Cardiac muscle cell (in vitro differentiated cells and primary cell): ENCODE data around the gene ANKRD53. TPM values are rescaled to one million over a fixed set of nuclear protein-coding genes. Genes with fewer than 3 reads are reported as not detected.

Experiments
- DNase-seq, 2 donors: peaks; one replicate each; pipeline versions ENCODE4 v3.0.0 to v3.0.0-alpha.2; 2010 to 2017; ENCODE audit warnings: low read depth in 1 of 2, low spot score in 1 of 2
- H3K27ac ChIP-seq: fragments of 200-600 bp; sonication (generic); 2 replicates; pipeline ENCODE4 v1.5.1; 2016
- H3K27me3 ChIP-seq: fragments of 200-600 bp; sonication (generic); 2 replicates; pipeline ENCODE4 v1.6.0; 2016; ENCODE audit warnings: control low read depth
- H3K36me3 ChIP-seq: fragments of 200-600 bp; sonication (generic); 2 replicates; pipeline ENCODE4 v1.5.1; 2016; ENCODE audit warnings: control low read depth
- H3K4me1 ChIP-seq: fragments of 200-600 bp; sonication (generic); 2 replicates; pipeline ENCODE4 v1.8.1; 2017; ENCODE audit warnings: low read depth, mild to moderate bottlenecking, mixed run types
- H3K4me3 ChIP-seq: fragments of 200-600 bp; sonication (generic); 2 replicates; pipeline ENCODE4 v1.5.1; 2016; ENCODE audit warnings: mild to moderate bottlenecking
- H3K9me3 ChIP-seq: fragments of 200-600 bp; sonication (generic); 2 replicates; pipeline ENCODE4 v1.5.1; 2017; ENCODE audit warnings: low read depth, mild to moderate bottlenecking, control low read depth
- polyA plus RNA-seq: library from polyadenylated mRNA; unstranded; fragments of >200 nt; fragmentation: Nextera tagmentation; extraction: Ambion mirVana; gene quantifications from 2 replicates; pipeline ENCODE4 v1.2.1, GENCODE V29; 2016
- total RNA-seq: library from RNA; depleted of rRNA; stranded (reverse); fragments of >200 nt; gene quantifications from 2 replicates; pipeline ENCODE4 v1.2.3, GENCODE V29; 2016
- TF ChIP-seq, protein P1 (sequence below): IDR thresholded peaks from 2 replicates; pipeline ENCODE4 v1.5.1; 2012; ENCODE audit warnings: low read depth, mild to moderate bottlenecking, low read length

Gene ANKRD53
- total and polyA plus RNA-seq, 2 experiments from 2014 or later: 0.92 to 0.99 TPM

GRCh38 chr2:70935468-70936164, 42.8 kb upstream of the ANKRD53 start, which contains the start of gene ATP6V1B1:
ATP6V1B1 (plus strand) TSS chr2:70935900; CDS start chr2:70935955, 55 bp downstream.
- H3K9me3 ChIP-seq: no peaks in the 10 kb centered on the region
- DNase-seq: peak in 1 of 2 donors; percentile 37
- TF ChIP-seq, protein P1, sequence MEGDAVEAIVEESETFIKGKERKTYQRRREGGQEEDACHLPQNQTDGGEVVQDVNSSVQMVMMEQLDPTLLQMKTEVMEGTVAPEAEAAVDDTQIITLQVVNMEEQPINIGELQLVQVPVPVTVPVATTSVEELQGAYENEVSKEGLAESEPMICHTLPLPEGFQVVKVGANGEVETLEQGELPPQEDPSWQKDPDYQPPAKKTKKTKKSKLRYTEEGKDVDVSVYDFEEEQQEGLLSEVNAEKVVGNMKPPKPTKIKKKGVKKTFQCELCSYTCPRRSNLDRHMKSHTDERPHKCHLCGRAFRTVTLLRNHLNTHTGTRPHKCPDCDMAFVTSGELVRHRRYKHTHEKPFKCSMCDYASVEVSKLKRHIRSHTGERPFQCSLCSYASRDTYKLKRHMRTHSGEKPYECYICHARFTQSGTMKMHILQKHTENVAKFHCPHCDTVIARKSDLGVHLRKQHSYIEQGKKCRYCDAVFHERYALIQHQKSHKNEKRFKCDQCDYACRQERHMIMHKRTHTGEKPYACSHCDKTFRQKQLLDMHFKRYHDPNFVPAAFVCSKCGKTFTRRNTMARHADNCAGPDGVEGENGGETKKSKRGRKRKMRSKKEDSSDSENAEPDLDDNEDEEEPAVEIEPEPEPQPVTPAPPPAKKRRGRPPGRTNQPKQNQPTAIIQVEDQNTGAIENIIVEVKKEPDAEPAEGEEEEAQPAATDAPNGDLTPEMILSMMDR: no peak
- no peak within 1 kb of the TSS for H3K4me3 ChIP-seq
- H3K27me3 ChIP-seq: peaks cover 3% of the 10 kb centered on the region
- no peaks in the 10 kb centered on the region for H3K36me3 ChIP-seq
- no peak within 1 kb of the TSS for H3K27ac ChIP-seq
- no peaks in the 10 kb centered on the region for H3K4me1 ChIP-seq

- Histone ChIP-seq H3K4me3 (no peak overlapping the region), H3K9me3 (no peaks in the 10 kb centered on the region), H3K4me1 (no peaks in the 10 kb centered on the region), H3K36me3 (no peaks in the 10 kb centered on the region), H3K27ac (no peak overlapping the region), H3K27me3 (peaks cover 7% of the 10 kb centered on the region)
- no peak for DNase-seq
- TF ChIP-seq, protein P1: no peak
Measured at GRCh38 chr2:70936165-70936978, 42.1 kb upstream of the ANKRD53 start.

DNA sequence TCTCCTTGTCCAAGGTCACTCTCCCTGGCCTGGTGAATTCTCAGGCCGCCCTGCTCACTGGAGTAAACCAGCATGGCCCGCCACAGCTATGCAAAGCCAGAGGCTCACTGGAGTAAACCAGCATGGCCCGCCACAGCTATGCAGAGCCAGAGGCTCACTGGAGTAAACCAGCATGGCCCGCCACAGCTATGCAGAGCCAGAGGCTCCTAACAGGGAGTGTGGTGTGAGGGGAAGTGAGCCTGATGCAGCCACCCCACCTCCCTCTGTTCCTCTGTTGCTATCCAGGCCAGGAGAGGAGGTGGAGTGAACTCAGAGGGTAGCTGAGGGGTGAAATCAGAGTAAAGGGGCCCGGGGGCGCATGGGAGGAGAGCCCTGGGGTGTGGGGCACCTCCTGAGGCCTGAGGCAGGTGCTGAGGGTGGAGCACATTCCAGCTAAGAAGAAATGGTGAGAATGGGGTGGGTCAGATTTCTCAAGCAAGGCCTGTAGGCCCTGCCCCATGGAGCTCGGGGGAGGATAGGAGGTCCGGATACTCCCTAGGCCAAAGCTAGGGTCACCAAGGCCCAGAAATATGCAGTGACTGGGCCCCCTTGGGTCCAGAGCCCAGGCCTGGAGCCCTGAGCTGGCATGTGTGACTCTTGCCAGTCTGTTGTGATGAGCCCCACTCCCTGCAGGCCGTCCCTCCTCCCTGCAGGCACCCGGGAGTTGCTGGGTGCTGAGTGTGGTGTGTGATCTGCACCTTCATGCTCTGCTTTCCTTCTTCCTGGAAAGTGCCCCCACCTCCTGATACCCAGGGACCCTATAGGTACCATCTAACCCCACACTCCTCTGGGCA, 41.2 kb upstream of the ANKRD53 start:
- H3K27me3 ChIP-seq: peaks cover 15% of the 10 kb centered on the region
- TF ChIP-seq, protein P1: no peak
- no peaks in the 10 kb centered on the region for H3K36me3 ChIP-seq
- H3K9me3 ChIP-seq: no peaks in the 10 kb centered on the region
- DNase-seq: no peak
- no peak overlapping the region for H3K4me3 ChIP-seq
- no peaks in the 10 kb centered on the region for H3K4me1 ChIP-seq
- no peak overlapping the region for H3K27ac ChIP-seq

DNA sequence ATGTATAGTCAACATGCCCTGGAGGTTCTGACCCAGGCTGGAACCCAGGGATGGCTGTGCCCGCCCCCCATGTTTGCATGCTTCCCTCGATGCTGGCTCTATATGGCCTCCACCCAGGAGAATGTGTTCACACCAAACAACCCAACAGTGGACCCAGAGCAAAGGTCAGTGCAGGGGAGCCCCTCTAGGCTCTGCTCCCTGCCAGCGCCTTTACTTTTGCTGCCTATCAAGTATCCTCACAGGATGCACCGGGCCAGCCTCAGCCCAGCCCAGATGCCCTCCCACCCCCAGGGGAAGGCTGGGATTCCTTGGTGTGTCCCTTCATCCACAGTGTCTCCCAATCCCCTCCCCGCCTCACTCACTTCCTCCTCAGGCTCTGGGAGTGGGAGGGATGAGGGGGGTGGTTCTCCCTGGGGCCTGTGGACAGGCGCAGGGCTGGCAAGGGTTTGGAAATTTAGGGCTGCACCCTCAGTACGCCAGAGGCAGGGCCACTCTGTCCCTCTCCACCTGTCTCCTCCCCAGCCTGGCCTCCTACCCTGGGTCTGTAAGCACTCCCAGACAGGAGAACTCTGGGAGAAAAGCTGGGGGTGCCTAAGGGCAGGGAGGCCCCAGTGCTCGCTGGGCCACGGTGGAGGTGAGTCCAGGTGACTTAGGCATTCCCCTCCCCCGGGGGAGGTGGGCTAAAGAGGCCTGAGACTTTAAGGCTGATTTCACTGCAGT, 40.4 kb upstream of the ANKRD53 start:
- peaks cover 2% of the 10 kb centered on the region for H3K4me1 ChIP-seq
- peaks cover 15% of the 10 kb centered on the region for H3K27me3 ChIP-seq
- no peak for DNase-seq
- TF ChIP-seq, protein P1: no peak
- H3K4me3 ChIP-seq: no peak overlapping the region
- no peaks in the 10 kb centered on the region for H3K36me3 ChIP-seq
- no peak overlapping the region for H3K27ac ChIP-seq
- H3K9me3 ChIP-seq: no peaks in the 10 kb centered on the region

DNA sequence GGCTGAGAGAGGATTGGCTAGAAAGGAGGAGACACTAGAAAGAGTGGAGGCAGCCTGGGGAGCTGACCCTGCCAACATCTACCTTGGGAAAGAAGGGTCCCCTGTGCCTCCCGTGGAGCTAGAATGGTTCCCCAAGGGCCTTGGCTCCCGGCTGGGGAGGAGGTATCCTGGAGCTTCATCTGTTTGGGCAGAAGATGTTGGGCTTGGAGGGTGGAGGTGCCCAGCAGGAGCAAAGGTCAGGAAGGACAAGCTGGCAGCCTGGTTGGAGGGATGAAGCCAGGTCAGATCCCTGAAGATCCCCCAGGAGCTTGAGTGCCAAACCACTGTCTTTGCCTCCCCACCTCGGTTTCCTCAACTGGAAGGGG, 39.9 kb upstream of the ANKRD53 start:
- DNase-seq: no peak
- Histone ChIP-seq H3K9me3 (no peaks in the 10 kb centered on the region), H3K27me3 (peaks cover 15% of the 10 kb centered on the region), H3K4me1 (peaks cover 8% of the 10 kb centered on the region), H3K27ac (no peak overlapping the region), H3K36me3 (no peaks in the 10 kb centered on the region), H3K4me3 (no peak overlapping the region)
- TF ChIP-seq, protein P1: no peak
